NCI-H1048 (cell line): ENCODE data around the gene AMN1.
"Not testable (repeated sequence)": the region's sequence is repeated elsewhere in the genome, so short reads cannot be mapped to it uniquely, and the experiment has no call there.

Source experiments
- DNase-seq: peaks from one replicate; lab custom pipeline; 2025; lab: John Stamatoyannopoulos, UW

Gene AMN1

DNA sequence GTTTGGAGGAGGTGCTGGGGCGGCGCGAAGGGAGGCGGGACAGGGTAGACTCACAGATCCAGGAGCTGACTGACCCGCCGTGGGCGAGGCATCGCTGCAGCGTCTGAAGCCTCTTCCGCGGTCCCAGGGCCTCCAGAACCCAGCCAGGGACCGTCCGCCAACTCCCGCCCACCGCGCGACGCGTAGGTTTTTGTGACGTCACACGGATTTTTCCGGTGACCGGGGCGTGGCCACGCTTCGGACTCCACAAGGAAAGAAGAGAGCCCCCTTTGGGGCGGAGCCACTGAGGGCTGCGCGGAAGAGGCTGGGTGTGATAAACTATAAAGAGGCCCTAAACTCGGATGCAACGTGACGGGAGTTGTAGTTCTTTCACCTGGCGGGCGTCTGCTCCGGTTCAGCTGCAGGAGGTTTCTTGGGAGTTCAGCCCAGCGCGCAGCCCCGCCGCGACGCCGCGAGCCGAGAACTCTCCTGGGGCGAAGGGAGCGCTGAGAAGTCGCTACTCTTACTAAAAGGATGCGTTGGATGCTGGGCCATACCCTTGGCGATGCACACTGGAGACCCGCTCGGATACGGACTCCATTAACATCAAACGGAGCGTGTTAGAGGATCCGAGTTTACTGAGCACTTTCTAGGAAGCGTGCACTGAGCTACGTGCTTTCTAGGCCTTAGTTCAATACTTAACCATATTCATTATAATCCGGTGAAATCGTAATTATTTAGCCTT lies at the start of gene AMN1:
AMN1 (minus strand) TSS at position 105 of the 724 bp plus-strand sequence; CDS start at position 92, 13 bp downstream.
- no peak for DNase-seq

DNA sequence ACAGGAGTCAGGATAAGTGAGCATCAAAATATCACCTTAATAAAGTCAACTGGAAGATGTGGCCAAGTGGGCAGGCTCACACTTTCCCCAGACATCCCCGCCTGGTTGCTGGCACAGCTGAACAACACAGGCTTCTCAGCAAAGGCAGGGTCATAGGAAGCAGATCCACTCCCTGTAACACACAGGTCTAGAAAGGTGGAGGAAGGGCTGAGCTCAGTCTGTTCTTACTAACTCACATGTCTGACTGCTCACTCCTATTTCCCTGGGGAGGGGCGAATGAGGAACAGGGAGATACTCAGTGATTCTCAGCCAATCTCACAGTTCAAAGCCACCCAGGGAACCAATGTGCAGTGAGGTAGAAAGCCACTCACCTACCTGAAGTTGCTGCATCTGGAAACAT lies 45.0 kb upstream of the AMN1 start:
- DNase-seq, result no peak

DNA sequence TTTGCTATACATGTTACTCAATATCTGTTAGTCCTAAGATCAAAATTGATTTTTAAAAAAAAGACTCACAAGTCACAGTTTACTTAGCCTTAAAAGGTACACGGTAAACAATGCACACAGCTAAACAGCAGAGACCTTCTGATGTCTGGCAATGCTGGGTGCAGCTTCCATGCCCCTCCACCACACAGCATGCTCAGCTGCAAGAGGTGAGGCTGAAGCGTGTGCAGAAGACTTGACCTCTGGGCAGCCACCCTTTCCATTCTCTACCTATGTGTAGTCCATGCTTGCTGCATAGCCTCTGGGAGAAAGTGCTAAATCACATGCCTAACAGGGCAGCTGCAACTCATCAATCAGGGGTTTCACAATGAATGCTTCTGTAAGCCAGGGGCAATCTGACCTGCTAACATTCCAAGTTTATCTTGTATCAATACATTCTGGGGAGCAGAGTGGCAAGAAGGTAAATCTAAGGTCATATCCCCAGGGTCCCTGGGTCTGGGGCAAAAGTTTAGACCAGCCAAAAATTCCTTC lies 44.5 kb upstream of the AMN1 start:
- DNase-seq, result no peak

DNA sequence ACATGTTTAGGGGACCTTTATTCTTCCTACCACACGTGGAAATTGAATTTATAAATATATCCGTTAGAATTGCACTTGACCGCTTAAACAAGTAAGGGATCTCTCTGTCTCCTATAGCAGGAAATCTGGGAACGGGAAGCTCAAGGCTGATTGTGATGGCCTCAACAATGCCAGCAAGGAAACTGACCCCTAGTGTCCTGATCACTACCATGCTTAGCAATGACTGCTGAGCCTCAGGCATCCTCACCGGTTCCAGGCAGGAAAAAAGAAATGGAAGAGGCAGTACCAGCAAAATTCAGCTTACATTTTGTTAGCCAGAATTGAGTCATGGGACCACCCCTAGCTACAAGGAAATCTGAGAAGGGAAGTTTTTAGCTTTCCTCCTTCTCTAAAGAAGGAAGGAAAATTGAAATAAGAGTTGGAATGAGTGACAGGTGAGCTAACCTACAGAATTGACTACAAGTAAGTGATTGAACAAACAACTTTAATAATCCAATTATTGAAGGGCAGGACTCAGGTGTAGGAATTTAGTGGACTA lies 43.9 kb upstream of the AMN1 start:
- DNase-seq, result no peak

DNA sequence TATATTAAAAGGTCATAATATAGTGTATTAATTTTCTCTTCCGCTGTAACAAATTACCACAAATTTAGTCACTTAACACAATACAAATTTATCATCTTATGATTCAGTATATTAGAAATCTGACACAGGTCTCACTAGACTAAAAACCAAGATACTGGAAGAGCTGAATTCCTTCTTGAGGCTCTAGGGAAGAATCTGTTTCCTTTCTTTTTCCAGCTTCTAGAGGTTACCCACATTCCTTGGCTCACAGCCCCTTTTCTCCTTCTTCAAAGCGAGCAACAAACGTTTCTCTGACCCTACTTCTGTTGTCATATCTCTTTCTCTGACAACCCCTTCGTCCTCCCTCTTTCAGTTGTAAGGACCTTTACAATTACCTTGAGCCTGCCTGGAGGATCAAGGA lies 43.4 kb upstream of the AMN1 start:
- DNase-seq, result no peak

DNA sequence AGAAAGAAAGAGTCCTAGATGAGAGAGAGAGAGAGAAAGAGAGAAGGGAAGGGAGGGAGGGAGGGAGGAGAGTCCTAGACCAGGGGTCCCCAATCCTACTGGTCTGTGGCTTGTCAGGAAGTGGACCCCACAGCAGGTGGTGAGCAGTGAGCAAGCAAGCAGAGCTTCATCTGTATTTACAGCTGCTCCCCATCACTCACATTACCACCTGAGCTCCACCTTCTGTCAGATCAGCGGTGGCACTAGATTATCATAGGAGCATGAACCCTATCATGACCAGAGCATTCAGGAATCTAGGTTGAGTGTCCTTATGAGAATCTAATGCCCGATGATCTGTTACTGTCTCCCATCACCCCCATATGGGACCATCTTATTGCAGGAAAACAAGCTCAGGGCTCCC lies 39.2 kb upstream of the AMN1 start:
- no peak for DNase-seq

DNA sequence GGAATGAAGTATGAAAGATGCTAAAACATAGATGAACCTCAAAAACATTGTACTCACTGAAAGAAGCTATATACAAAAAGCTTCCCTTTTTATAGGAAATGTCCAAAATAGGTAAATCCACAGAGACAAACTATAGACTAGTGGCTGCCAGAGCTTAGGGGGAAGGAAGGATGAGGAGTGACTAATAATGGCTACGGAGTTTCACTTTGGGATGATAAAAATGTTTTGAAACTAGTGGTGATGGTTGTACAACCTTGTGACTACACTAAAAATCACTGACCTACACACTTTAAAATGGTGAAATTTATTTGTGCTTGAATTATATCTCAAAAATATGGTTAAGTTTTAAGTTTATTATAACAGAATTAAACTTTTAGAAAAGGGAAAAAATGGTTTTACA lies 37.1 kb upstream of the AMN1 start:
- DNase-seq, result no peak

DNA sequence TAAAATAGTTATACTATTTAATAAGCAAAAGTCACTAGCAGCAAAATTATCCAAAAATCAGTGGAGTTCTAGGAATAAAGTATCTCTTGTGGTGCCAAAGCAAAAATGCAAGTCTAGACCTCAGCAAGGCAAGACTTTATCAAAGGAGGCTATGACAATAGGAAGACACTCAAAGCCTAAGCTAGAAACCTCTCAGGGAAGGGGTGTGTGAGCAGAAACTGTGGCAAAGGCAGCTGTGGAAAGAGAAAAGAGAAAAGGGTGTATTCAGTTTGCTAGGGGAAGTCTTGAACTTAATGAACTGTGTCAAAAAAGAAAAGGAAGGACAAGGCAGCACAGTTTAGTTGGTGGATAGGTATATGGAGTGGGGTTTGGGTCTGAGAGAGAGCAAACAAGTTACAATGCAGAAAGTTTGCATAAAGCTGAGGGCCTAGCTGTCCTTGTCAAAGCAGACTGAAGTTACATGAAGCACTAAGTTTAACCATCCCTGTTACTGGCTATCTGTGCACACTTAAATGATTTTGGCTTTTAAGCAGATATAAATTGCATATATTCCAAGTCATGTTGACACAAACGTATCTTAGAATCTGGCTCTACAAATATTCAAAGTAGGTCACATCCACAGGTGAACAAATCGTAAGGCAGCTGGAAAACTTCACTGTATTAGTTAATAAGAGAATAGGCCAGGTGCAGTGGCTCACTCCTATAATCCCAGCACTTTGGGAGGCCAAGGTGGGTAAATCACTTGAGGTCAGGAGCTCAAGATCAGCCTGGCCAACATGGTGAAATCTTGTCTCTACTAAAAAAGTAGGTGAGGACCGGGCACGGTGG lies 31.0 kb upstream of the AMN1 start:
- DNase-seq, result no peak

DNA sequence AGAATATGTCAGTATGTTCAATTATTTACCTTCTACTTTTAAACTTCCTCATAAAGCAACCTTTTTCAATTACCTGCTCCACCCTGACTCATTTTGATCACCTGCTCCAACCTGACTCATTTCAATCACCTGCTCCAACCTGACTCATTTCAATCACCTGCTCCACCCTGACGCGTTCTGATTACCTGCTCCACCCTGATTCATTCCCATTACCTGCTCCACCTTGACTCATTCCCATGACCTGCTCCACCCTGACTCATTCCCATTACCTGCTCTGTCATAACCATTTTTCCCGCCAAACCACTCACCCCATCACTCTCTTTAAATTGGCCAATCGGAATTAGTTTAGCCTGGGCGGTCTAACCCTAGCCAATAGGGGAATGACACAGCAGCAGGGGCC lies 29.5 kb upstream of the AMN1 start:
- not testable (repeated sequence) for DNase-seq

DNA sequence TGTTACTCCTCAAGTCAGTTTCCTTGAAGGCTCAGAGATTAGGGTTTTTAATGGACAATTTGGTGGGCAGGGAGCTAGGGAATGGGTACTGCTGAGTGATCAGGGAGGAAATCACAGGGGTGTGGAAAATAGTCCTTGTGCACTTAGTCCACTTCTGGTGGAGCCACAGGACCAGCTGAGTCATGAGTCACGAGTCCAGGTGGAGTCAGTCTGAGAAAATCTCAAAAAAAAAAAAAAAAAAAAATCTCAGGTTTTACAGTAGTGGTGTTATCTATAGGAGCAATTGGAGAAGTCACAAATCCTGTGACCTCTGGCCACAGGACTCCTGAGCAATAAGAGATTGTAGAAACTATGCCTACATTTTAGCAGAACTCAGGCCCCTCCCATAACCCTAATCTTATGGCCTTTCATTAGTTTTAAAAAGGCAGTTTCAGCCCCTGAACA lies 28.2 kb upstream of the AMN1 start:
- no peak for DNase-seq

DNA sequence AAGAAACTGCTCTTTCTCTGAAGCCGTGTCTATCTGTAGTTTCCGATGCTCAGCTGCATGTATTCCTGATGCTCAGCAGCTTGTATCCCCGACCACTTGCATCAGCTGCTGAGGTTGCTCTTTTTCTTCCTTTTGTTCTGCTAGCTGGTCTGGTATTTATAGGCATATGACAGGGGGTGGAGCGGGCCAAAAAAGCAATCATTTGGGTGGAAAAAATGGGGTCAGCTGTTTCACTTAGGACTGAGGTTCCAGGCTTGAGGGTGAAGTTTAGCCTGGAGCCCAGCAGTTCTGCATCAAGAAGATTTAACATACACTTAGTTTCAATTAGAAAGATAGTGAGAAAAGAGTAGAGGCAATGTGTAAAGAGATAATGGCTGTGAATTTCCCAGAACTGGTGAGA lies 23.6 kb upstream of the AMN1 start:
- DNase-seq, result no peak

DNA sequence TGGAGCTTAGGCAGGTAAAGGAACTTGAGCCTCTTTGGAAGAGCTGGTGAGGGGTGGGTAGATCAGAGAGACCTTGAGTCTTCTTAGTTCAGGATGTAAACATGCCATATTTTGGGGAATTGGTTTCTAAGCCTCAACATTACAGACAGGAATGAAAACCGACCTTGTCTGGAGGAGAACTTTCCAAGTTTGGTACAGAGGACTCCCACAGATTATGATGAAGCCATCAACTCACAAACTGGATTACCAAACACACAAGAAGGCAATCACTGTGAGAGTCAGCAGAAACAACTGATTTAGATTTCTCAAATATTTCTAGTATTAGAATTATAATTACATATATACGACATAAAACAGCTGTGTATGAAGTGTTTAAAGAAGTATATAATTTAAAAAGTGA lies 22.3 kb upstream of the AMN1 start:
- no peak for DNase-seq

DNA sequence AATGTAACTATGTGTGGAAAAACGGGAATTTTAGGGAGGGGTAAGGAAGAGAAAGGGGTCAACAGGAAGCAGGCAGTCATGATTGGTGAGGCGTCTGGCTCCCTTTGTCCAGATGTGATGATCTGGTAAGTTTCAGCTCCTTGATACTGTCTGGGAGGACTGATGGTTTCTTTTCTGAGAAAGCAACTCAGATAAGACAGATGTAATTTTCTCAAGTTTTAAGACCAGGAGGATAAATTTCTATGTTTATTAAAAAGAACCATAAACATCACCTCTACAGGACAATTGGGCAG lies 21.9 kb upstream of the AMN1 start:
- DNase-seq, result no peak

DNA sequence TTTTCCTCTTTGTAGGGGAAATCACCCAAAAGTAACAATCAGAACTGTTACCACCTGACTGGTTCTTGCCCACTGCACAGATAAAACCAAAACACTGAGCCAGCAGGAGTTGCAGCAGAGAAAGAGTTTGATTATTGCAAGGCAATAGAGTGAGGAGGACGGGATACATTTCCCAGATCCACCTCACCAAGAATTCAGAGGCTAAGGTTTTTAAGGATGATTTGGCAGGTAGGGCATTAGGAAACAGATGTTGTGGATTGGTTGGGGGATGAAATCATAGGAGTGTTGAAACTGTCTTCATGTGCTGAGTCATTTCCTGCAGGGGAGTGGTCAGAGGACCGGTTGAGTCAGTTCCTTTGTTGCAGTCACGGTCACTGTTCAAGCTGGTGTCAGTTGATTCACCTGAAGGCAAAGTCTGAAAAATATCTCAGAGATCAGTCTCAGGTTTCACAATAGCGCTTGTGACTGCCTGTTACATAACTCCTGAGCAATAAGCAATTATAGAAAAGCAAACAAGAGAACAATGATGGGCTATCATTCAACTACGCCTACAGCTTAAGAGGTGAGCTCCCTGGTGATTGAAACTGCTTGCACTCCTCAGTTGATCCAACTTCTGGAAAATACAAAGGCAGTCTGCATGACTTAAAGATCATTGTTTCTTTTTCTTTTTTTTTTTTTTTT lies 20.3 kb upstream of the AMN1 start:
- peak; percentile 86 for DNase-seq

DNA sequence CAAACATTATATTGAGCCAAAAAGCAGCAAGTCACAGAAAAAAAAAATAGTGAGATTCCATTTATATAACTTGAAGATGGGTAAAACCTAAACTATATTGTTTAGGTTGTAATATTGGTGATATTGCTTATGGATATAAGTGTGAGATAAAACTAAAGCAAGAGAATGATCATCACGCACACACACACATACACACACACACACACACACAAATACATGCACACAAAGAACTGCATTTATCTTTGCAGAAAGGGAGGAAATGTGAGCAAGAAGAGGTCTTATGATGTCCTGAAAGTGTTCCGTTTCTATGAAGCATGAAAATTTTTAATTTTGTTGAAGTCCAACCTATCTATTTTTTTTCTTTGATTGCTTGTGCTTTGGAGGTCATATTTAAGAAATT lies 16.4 kb upstream of the AMN1 start:
- DNase-seq, result no peak

DNA sequence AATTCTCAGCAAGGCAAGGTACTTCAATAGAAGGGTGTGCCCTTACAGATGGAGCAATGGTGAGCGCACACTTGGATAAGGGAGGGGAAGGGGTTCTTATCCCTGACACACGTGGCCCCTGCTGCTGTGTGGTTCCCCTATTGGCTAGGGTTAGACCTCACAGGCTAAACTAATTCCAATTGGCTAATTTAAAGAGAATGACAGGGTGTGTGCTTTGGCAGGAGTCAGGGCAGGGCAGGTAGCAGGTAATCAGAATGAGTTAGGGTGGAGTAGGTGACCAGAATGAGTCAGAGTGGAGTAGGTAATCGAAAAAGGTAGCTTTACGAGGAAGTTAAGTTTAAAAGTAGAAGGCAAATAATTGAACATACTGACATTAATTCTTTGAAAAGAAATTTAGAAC lies 15.5 kb upstream of the AMN1 start:
- DNase-seq, result not testable (repeated sequence)

DNA sequence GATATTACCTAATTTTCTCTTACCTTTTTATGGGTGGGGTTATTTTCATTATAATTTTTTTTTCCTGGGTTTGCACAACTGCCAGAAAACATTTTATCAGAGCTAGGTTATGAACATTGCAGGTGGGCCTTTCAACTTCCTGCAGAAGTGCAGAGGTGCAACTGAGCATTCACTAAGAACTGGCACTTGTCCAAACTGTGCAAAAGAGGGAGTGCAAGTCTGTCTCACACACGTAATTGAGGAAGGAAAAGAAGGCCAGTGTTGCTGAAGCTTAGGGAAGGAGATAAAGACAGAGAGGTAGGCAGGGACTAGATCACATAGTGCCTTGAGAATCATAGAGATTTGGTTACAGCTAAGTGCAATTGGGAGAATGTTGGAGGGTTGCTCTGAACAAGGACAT lies 14.1 kb upstream of the AMN1 start:
- no peak for DNase-seq

DNA sequence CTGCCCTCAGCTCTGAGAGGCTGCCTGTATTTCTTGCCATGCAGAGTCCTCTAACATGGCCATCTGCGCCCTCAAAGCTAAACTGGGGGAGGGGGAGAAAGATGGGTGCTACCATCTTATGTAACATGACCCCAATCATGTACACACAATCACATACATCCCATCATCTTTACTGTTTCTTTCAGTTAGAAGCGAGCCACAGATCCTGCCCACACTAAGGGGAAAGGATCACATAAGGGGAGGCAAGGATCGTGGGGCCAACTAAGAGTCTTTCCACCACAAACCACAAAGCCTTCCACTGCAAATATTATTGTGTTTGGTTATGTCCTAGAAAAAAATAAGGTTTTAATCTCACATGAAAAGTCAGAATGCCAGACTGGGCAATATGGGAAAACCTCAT lies 11.8 kb upstream of the AMN1 start:
- no peak for DNase-seq

DNA sequence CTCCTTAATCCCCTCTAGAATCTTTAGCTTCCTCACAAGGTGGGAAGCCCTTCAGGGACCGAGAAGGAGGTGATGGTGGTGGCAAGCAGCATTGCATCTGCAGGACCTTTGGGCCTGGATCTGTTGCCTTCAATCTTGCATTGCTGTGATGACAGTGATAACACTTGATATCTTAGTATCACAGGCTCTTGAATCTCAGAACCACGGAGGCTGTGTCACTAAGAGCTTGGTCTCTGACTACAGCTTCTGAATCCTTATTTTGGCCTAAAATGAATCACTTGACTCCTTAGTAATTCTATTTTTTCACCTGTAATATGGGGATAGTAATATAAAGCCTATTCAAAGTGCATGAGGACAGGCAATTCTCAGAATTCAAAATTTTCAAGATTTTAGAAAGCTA lies 8.9 kb upstream of the AMN1 start:
- DNase-seq, result no peak

DNA sequence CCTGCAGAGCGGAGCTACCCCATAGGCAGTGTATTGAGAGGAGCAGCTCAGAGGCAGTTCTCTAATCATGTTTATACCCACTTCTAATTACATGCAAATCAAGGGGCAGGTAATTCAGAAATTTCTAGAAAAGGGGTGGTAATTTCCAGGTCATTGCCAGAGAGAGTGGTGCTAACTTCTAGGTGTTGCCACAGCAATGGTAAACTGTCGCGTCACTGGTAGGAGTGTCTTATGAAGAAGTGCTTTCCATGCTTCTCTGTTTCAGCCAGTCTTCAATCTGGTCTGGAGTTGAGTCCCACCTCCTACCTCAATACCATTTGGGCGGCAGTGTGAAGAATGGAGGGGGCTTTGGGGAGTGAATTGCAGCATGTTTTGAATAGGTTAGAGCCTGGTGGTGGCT lies 8.5 kb upstream of the AMN1 start:
- DNase-seq, result no peak

DNA sequence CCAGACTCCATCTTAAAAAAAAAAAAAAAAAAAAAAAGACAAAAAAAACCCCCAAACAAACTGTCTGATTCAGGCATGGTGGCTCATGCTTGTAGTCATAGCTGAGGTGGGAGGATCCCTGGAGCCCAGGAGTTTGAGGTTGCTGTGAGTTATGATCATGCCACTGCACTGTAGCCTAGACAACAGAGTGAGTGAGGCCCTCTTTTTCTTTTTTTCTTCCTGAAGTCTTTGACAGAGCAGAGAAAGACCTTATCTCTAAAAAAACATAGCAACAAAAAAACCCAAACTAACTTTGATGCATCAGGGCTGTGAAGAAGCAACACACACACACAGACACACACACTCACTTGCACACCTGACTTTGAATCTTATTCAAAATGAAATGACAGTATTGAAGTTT lies 7.7 kb upstream of the AMN1 start:
- no peak for DNase-seq

DNA sequence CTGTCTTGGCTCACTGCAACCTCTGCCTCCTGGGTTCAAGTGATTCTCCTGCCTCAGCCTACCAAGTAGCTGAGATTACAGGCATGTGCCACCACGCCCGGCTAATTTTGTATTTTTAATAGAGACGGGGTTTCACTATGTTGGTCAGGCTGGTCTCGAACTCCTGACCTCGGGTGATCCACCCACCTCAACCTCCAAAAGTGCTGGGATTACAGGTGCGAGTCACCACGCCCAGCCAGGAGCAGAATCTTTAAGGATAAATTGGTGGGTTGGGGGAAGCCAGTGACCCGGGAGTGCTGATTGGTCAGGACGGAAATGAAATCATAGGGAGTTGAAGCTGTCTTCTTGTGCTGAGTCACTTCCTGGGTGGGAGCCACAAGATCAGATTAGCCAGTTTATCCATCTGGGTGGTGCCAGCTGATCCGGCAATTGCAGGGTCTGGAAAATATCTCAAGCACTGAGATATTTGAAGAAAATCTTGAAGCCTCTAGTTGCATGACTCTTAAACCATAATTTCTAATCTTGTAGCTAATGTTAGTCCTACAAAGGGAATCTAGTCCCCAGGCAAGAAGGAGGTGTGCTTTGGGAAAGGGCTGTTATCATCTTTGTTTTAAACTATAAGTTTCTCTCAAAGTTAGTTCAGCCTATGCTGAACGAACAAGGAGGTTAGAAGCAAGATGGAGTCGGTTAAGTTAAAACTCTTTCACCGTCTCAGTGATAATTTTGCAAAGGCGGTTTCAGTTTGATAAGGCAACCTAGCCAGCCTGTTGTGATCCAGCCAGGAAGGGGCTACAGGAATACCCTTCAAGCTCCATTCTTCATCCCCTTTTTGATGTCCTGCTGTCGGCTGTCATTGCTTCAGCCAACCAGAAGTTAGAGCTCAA lies 5.0 kb upstream of the AMN1 start:
- DNase-seq, result not testable (repeated sequence)
